ENCODE results near the gene TBX21. TPM values are rescaled to one million over a fixed set of nuclear protein-coding genes. Genes with fewer than 3 reads are reported as not detected.

TBX21 gene
- total and polyA plus RNA-seq, 12 donors = 0.06 to 2.0 (median 0.50) TPM; not detected in 2

DNA sequence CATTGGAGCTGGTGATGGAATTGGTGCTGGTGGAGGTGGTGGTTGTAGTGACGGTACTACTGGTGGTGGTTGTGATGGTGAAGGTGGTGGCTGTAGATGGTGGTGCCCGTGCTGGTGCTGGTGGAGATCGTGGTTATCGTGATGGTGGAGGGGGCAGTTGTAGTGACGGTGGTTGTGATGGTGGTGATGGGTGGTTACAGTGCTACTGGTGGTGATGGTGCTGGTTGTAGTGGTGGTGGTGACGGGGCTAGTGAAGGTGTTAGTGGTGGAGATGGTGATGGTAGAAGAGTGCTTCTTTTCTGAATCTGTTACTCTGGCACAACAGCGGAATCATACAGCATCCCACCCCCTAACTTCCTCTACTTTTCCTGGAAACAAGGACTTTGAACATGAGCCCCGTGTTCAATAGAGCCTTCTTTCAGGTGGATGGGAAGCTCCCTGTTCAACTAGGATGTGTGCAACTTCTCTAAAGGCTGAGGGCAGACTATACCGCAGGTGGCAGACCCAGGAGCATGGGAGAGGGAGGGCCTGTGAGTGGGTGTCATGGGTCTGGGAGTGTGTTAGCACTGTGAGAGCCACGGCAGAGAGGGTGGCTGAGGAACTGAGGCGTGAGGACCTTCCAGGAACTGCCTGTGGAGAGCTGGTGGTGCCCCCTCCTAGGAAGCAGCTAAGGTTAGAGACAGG, 8.2 kb downstream of the TBX21 start:
- H3K27me3 ChIP-seq = peaks cover 32% of the 10 kb centered on the region
- 84 to 93% (median 89%) methylated on average over 6 to 11 of the region's 11 CpGs for WGBS, 4 donors
- H3K4me1 ChIP-seq (replicated peaks in 1 of 2) = no peaks in the 10 kb centered on the region
- H3K27ac ChIP-seq = no peak overlapping the region
- DNase-seq = peak in 1 of 7 donors; percentile 29
- H3K9me3 ChIP-seq (replicated peaks in 1 of 3) = no peaks in the 10 kb centered on the region
- H3K4me3 ChIP-seq = no peak overlapping the region
- intact Hi-C loops (cut with DNase I) = no loop called here
- H3K36me3 ChIP-seq (replicated peaks in 1 of 2) = no peaks in the 10 kb centered on the region
- TF ChIP-seq POLR2A (IDR thresholded peaks at IDR 0.05) = no peak
- TF ChIP-seq, protein P1, sequence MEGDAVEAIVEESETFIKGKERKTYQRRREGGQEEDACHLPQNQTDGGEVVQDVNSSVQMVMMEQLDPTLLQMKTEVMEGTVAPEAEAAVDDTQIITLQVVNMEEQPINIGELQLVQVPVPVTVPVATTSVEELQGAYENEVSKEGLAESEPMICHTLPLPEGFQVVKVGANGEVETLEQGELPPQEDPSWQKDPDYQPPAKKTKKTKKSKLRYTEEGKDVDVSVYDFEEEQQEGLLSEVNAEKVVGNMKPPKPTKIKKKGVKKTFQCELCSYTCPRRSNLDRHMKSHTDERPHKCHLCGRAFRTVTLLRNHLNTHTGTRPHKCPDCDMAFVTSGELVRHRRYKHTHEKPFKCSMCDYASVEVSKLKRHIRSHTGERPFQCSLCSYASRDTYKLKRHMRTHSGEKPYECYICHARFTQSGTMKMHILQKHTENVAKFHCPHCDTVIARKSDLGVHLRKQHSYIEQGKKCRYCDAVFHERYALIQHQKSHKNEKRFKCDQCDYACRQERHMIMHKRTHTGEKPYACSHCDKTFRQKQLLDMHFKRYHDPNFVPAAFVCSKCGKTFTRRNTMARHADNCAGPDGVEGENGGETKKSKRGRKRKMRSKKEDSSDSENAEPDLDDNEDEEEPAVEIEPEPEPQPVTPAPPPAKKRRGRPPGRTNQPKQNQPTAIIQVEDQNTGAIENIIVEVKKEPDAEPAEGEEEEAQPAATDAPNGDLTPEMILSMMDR (IDR thresholded peaks at IDR 0.05) = no peak

DNA sequence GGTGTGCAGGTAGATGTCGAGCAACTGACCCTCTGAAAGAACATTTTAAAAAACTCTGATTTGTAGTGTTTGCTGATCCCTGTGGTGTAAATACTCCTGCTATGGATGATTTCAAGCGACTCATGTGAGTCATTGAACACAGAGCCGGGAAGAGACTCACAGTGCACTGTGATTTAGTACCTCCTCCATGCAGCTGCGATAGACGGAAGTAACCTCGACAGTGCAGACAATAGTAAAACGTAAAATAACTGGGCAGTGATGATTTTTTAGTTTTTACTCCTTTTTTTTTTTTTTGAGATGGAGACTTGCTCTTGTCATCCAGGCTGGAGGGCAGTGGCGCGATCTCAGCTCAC, 8.7 kb downstream of the TBX21 start:
- intact Hi-C loops (cut with DNase I) = no loop called here
- Histone ChIP-seq H3K4me1 (replicated peaks in 1 of 2) (no peaks in the 10 kb centered on the region), H3K9me3 (replicated peaks in 1 of 3) (no peaks in the 10 kb centered on the region), H3K4me3 (no peak overlapping the region), H3K27ac (no peak overlapping the region), H3K27me3 (peaks cover 35% of the 10 kb centered on the region), H3K36me3 (replicated peaks in 1 of 2) (no peaks in the 10 kb centered on the region)
- no peak for TF ChIP-seq POLR2A (IDR thresholded peaks at IDR 0.05)
- TF ChIP-seq, protein P1 (IDR thresholded peaks at IDR 0.05) = no peak
- WGBS, 4 donors = 81 to 83% (median 82%) methylated on average over 8 to 9 of the region's 9 CpGs
- DNase-seq = no peak

DNA sequence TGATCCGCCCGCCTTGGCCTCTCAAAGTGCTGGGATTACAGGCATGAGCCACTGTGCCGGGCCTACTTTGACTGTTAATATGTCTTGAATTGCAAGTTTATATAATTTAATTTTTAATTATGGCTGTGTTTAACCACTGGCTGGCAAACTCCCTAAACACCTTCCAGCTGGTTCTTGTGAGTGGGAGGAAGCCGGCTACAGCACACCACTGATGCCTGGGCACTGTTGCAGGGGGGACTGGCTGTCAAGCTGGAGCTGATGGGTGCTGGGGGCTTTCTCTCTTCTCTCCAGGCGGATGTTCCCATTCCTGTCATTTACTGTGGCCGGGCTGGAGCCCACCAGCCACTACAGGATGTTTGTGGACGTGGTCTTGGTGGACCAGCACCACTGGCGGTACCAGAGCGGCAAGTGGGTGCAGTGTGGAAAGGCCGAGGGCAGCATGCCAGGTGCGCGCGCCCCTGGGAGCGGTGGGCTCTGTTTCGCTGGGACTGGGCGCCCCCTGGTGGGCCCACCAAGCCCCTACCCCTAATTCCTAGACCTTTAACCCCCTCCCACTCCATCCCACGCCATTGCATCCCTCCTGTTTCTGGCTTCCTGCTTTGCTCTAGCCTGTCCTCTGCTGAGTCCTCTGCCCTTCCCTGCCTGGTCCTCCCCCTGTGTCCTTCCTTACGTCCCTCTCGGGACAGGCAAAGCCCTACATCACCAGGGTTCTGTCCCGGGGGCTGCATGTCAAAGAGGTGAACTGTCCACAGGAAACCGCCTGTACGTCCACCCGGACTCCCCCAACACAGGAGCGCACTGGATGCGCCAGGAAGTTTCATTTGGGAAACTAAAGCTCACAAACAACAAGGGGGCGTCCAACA, 9.5 kb downstream of the TBX21 start:
- H3K4me3 ChIP-seq = no peak overlapping the region
- H3K27me3 ChIP-seq = peaks cover 35% of the 10 kb centered on the region
- 34 to 55% (median 43%) methylated on average over 7 to 26 of the region's 26 CpGs for WGBS, 4 donors
- TF ChIP-seq POLR2A (IDR thresholded peaks at IDR 0.05) = no peak
- TF ChIP-seq, protein P1 (IDR thresholded peaks at IDR 0.05) = peak in 2 of 6 experiments; percentile 24 to 29
- intact Hi-C loops (cut with DNase I) = no loop called here
- no peak overlapping the region for H3K27ac ChIP-seq
- no peaks in the 10 kb centered on the region for H3K36me3 ChIP-seq (replicated peaks in 1 of 2)
- peak in 2 of 7 donors; percentile 20 to 43 for DNase-seq
- no peaks in the 10 kb centered on the region for H3K9me3 ChIP-seq (replicated peaks in 1 of 3)
- no peaks in the 10 kb centered on the region for H3K4me1 ChIP-seq (replicated peaks in 1 of 2)

DNA sequence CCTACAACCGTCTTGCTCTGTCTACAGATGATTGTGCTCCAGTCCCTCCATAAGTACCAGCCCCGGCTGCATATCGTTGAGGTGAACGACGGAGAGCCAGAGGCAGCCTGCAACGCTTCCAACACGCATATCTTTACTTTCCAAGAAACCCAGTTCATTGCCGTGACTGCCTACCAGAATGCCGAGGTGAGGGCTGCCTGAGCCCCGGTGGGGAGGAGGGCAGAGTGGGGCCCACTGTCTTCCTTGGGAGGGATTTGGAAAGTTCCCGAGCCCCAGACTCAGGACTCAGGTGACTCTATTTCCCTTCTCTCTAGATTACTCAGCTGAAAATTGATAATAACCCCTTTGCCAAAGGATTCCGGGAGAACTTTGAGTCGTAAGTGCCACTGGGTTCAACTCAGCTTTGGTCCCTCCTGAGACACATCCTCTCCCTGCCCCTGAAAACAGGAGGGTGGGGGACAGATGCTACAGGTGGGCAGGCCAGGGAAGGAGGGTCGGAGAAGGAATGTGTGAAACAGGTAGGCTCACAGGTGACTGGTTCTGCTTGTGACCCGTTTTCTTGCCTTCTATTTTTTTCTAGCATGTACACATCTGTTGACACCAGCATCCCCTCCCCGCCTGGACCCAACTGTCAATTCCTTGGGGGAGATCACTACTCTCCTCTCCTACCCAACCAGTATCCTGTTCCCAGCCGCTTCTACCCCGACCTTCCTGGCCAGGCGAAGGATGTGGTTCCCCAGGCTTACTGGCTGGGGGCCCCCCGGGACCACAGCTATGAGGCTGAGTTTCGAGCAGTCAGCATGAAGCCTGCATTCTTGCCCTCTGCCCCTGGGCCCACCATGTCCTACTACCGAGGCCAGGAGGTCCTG, 11.4 kb downstream of the TBX21 start:
- Histone ChIP-seq H3K27me3 (peaks cover 35% of the 10 kb centered on the region), H3K27ac (no peak overlapping the region), H3K9me3 (replicated peaks in 1 of 3) (no peaks in the 10 kb centered on the region), H3K4me3 (no peak overlapping the region), H3K36me3 (replicated peaks in 1 of 2) (no peaks in the 10 kb centered on the region), H3K4me1 (replicated peaks in 1 of 2) (no peaks in the 10 kb centered on the region)
- no peak for TF ChIP-seq POLR2A (IDR thresholded peaks at IDR 0.05)
- TF ChIP-seq, protein P1 (IDR thresholded peaks at IDR 0.05) = no peak
- DNase-seq = peak in 1 of 7 donors; percentile 17
- 67 to 72% (median 70%) methylated on average over 17 to 22 of the region's 22 CpGs for WGBS, 4 donors
- intact Hi-C loops (cut with DNase I) = no loop called here
